HS-5 (cell line): ENCODE data around the gene ZNF214.

Source experiments
- DNase-seq: peaks from one replicate; pipeline ENCODE4 v3.0.0-alpha.2; 2012; ENCODE audit warnings: low read depth

ZNF214 gene

DNA sequence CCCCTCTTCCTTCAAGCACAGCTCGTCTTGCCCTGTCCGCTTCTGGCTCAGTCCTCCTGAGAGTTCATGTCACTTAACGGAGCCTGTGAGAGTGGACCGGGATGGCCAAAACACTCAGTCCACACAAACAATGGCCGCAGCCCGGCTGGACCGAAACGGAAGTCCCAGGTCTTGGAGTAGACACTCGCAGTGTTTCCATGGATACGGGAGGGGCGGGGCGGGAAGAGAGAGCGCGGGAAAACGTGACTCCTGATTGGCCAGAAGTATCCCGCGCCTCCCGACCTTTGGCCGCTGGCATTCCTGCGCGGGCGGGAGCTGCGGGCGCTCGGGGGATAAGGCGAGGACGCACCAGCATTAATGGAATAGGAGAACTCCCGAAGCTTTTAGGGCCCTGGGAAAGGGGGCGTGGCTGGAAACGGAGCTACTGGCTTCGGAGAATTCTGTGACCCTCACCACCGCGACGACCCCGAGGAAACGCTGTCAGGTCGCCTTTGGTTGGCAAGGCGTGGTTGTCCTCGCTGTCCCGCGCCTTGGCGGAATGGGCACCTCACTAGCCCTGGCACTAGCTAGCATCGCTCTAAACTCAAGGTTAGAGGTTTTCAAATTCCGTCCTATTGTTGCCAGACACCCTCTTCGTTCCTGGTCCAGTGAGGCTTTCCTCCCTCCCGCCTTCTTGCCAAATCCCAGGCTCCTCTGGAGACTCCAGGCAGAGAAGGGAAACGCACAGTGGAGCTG is at the start of gene ZNF214, which contains the start of gene NLRP14:
TSS of gene ZNF214 (minus strand) at position 164 of the 735 bp plus-strand sequence. CDS start 17,511 bp downstream, outside the sequence.
TSS of gene NLRP14 (plus strand) at position 297 of the 735 bp plus-strand sequence. CDS start 18,108 bp downstream, outside the sequence.
- DNase-seq, result peak; percentile 86

DNA sequence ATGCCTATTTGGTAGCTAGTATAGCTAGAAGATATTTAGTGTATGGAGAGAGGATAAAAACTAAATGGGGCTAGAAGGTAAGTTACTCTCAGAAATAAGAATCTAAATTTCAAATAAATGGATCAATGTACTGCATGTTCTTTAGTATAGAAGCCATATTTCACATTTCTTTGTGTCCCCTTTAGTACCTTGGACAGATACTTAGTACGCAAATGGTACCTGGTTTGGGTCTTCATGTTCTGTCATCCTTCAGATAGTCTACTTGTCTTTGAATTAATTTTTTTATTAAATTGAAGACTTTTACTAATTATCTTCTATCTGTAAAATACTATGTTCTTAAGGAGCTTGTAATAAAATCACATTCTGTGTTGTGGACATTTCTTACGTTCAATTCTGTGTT is 42.4 kb upstream of the ZNF214 start:
- no peak for DNase-seq

DNA sequence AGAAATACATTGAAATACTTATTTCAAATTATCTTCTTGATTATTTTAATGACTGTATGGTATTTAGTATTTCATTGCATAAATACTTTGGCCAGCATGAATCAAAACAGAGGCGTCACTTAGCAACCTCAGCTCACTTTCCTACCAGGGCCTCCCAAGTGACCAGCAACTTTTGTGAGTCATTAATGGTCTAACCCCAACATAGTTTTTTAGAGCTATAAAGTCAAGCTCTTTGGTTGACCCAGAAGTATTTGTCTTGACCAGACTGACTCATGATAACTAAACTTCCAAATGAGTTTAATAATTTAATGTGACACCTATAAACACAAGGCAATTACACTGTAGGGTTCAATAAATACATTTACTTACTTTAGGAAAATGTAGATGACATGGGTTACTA is 40.7 kb upstream of the ZNF214 start:
- peak; percentile 57 for DNase-seq

DNA sequence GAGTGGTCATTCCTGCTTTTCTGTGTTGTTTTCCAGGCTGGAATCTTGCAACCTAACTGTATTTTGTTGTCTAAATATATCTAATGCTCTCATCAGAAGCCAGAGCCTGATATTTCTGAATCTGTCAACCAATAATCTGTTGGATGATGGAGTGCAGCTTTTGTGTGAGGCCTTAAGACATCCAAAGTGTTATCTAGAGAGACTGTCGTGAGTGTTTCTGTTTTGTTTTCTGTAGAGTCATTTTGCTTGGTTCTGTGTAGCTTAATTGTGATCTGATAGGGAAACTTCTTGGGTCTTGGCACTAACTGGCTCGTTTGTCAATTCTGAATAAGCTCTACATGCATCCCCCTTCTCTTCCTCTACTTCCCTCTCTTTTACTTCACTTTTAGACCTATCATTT is 37.5 kb upstream of the ZNF214 start:
- no peak for DNase-seq

DNA sequence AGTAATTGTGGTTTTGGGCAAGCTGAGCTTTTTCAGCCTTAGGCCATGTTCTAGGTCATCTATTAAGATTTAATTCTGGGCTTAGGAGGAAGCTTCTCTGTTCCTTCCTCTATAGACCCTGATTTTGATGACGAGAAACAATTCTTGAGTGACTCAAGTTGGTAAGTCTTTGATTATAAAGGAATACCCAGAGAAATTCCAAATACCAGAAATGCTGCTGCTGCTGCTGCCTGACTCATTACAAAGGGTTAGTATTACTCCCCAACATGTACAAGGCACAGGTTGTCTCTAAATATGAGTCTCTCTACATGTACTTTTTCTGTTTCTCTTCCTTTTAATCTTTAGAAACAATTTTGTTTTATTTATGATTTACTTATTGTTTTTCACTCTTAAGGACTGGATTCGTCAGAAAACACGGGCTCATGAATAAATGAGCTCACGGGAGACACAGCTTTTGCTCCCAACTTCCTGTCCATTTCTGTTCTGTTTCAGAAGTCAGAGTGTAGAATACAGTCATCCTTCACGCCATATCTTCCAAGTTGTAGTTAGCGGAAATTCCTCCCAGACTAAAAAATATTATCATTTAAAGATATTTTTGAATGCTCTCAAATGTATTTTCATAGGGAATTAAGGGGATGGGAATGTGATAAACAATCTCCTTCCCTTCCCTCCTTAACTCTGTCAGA is 36.8 kb upstream of the ZNF214 start:
- DNase-seq, result no peak

DNA sequence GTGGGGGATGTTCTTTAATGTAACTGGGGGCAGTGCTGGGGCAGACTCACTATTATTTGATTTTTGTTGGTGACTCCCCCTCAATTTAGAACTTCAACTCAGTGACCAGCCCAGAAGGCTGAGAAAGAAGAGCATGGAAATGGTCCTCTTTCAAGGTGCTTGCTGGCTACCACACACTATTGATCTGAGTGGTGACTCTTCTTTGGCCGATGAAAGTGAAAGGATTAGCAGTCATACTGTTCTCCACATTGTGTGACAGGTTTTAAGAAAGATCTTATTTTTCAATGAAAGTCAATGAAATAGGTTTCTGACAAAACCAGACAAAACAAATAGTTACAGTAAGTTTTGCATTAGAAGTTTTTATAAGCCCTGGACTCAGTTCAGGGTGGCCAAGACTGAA is 30.0 kb upstream of the ZNF214 start:
- DNase-seq, result no peak

DNA sequence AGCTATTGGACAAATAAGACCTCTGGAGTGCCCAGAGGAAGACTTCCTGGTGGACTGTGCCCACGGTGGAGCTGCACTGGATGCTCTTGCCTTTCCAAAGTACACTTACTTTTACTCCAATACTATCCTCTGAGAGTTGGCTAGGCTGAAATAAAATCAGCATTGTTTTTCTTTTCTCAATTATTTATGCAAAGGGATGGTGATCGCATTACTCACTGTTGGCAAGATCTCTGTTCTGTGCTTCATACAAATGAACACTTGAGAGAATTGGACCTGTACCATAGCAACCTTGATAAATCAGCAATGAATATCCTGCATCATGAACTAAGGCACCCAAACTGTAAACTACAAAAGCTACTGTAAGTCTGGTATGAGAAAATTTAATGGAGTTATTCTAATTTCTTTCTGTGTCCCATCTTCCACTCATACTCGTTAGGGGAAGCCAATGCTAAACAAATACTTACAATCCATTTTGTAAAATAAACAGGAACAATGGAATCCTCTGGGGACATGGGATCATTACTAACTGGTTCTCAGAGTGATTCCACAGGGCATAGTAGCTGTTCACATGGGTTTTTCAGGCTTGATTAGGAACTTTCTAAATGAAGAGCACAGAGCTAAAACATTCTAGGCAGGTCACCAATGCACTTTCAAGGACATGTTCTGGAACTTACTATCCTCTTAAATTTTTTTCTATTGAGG is 26.5 kb upstream of the ZNF214 start:
- peak; percentile 44 for DNase-seq

DNA sequence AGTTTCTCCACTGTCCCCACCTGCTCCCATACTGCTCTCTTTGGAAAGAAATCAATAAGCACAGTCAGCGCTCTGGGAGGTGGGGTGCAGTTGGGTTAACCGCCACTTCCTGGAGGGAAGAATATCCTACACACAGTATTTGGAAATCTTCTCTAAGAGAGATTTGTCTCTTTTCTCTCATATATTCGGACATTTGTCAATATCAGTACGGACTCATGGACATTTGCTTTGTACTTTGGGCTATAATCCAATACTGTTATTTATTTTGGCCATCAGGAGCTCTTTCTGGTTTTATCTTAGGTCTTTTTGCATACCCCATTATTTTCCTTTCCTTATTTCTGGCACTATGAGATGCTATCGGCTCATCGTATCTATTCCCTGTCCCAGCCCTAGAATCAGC is 13.9 kb upstream of the ZNF214 start:
- DNase-seq, result no peak

DNA sequence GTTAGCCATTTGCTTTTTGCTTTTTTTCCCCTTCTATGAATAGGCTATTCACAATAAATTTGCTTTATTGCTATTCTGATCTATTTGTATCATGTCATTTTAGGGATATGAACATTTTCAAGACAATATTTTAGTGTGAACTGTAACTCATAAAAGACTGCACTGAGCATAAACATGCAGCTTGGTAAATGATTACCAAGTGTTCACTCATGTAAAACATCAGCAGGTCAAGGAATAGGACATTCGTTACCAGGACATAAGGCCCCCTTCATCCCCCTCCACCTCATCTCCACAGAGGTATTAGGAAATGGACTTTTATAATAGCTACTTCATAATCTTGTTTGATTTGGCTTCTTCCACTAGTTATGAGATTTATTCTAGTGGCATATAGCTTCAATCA is 12.5 kb upstream of the ZNF214 start:
- DNase-seq, result no peak

DNA sequence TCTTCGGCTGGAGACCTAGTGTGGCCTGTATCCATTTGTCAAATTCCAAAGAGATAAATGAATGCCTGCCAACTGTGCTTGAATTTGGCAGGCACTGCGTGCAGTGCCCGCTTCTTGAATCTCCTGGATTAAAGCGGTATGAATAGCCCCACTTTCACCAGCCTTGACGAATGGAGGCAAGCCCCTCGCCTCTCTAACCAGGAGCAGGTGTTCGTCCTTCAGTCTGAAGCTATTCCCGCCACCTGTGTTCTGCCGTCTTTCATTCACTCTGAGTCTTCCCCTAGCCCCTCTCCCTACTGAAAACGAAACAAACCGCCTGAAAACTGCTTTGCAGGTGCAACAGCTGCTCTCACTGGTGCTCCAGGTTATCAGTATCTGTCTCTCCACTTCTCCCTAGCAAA is 11.3 kb upstream of the ZNF214 start:
- no peak for DNase-seq

DNA sequence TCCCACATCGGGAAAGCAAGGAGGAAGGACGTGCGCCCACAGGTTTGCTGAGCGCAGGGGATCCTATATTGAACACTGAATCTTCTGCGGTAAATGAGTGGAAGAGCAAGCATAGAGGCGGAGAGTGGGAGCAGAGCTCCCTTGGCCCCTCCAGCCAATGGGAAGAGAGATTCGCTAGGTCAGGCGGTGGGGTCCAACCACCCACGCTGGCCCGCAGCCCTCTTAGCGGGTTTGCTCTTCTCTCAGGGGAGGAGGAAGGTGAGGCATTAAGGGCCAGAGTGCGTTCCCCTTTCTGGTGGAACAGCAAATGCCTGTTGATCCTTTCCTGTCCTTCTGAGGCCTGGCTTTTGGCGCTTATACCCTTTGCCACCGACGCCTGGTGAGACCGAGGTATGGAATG is 10.7 kb upstream of the ZNF214 start:
- DNase-seq, result no peak

DNA sequence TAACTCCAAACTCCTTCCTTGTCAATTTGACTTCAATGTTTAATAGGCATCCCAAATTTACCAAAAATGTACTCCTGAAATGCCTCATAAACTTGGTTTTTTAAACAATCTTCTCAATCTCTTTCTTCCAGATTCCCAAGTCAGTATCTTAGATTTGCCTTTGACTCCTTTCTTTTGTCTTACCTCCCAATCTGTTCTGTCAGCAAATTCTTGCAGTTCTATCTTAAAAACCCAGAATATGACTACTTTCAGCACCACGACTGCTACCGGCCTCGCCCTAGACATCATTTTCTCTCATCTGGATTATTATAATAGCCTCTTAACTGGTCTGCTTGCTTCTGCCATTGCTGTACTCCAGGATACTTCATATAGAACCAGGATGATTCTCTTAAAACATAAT is 8.0 kb upstream of the ZNF214 start:
- no peak for DNase-seq

DNA sequence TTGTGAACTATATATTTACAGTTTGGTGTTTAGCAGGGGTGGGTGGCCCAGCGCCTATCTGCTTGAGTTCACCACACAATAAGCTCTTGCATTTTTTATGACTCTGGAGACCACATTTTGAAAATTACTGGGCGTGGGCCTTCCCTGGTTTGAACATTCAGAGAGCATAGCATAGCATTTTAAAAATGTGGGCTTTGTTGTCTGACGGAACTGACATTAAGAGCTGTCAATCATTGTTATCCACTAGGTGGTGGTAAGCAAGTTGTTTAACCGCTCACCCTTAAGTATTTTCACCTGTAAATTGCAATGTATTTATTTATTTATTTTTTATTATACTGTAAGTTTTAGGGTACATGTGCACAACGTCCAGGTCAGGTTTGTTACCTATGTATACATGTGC is 1.2 kb upstream of the ZNF214 start:
- no peak for DNase-seq

DNA sequence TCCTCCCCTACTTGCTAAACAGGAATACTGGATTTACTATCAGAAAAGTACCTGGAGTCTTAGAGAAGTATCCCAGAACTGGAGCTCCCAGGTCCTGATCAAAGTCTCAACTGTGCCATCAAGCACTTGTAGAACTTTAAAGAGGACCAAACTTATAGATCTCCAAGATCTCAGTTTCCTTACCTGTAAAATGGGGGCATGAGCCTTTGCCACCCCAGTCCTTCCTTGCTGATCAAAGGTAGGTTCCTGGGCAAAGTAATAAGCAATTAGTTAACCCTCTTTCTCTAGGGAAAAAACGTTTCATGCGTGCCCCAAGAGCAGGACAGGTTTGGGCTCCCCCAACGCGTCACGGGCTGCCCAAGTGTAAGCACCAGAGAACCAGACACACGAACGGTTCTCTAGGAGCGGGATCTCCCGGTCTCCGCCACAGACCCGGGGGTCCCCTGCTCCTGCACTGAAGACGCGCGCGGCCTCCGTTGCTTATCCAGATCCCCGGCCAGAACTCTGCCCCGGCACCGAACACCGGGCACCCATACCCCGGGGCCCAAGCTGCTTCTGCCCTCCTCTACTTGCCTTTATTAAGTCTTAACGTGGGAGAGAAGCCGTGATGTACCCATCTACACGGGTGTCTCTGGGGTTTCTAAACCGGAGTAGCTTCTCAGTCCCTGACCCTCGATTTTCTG is 505 bp downstream of the ZNF214 start:
- peak; percentile 6 for DNase-seq

DNA sequence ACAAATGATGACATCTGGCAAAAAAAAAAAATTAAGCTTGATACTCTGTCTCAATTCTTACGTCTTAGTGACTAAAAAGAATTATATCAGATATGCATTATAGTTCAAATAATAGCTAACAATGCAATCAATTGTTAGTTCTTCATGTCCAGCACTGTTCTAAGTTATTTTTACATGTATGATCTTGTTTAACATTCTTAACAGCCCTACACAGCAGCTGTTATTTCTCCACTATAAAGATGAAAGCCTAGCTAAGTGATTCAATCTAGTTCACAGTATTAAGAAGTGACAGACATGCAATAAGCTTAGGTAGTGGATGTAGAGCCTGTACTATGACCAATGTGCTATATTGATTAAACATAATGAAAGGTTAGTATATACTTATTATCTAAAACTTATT is 4.1 kb downstream of the ZNF214 start:
- DNase-seq, result no peak

DNA sequence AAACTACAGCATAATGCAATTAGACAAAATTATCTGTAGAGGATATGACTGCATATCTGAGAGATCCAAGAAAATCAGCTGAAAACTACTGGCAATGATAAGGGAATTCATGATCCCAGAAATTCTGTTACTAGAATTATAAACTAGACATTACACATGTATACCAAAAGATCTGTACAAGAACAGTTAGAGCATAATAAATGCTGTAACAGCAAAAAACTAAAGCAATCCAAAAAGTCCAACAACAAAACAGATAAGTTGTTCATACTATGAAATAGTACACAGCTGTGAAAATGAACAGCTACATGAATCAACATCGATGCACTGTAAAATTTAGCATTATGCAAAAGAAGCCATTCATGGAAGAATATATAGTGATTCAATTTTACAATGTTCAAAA is 6.0 kb downstream of the ZNF214 start:
- no peak for DNase-seq

DNA sequence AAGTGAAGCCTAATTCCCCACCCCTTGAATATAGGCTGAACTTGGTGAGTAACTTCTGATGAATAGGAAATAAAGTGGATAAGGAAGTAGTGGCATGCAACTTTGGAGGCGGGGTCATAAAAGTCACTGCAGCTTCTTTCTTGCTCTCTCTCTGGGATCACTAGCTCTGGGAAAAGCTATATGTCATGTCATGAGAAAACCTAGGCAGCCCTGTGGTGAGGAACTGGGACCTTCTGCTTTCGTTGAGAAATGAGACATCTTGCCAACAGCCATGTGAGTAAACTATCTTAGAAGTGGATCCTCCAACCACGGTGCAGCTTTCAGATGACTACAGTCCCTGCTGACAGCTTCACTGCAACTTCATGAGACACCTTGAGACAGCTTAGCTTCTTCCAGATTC is 15.7 kb downstream of the ZNF214 start:
- DNase-seq, result peak; percentile 45

DNA sequence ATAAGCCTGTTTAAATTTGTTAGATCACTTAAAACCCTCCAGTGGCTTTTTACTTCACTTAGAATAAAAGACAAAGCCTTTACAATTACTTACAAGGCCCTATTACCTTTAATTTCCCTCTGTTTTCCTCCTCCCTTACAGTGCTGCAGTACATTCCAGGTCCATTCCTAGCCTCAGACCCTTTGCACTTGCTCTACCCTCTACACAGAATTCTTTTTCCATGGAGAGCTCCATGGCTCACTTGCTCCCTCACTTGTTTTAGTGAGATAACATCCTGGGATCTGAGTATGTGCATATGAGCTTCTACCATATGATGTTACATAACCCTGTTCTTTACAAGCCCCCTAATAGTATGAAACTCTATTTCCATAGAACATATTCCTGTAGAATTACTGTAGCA is 24.4 kb downstream of the ZNF214 start:
- DNase-seq, result no peak

DNA sequence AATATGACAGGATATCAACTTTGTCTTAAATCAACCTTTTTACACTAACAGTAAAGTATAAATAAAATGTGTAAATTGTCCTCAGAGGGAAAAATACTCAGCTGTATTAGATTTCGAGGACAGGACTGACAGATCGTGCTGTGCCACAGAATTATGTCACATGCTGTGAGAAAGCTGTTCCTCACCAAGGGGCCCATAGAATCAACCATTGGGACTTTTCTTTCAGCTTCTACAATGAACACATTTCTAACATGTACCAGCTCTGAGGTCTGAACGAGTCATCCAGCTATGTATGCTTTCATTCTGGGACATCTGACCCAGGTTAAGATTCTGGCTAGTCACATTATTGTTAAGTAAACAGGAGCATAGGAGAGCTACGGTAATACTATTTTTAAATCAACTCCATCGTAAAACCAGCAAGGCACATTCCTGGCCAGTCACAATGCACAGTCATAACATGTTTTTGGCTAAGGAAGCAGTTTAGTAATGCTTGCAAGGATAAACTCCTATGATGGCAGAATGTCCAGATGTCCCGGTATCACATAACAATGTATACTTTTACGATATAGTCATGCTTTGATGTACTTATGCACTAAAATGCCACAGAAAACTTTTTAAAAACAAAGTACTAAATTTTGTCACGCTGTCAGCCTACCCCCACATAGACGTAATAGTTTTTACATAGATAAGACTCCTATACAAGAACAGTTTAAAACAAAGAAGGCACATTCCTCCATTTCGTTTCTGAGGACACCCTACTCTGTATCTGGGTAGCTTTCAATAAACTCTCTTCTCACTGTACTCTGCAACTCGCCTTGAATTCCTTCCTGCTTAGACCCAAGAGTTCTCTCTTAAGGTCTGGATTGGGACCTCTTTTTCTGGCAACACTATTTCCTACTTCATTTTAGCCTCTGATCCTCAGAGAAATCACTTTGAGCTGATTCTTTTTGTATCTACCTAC is 27.4 kb downstream of the ZNF214 start:
- DNase-seq, result peak; percentile 92

DNA sequence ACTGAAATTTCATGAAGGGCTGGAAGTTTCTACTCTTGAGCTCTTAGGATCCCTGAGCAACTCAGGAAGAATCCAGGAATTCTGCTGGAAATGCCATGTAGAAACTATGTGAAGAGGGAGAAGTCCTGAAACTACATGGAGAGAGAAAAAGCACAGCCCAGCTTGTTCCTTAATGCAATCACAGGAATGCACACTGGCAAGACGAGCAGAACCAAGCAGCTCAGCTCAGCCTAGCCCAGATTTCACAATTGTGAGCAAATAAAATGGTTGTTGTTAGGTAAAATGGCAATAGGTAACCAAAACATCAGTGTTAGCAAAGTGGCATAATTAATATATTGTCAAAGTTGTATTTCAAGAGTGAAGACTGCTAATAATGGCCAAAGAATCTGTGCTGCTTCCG is 28.1 kb downstream of the ZNF214 start:
- DNase-seq, result no peak

DNA sequence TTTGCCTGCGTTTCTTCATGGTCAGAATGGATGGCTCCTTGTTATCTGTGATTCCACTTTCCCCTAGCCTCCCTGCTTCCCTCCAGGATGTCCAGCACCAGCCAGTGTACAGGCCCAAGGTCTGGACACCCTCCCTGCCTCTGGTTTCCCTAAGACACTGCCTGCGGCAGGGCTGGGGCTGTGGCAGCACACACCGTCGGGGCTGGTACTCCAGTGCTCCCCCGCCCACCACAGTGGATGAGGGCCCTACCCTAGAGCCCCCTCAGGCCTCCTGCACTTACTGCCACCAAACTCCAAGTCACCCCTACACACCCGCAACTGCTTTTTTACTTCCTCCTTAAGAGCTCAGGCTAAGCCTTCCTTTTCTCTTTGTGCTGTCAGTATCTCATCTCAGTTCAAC is 28.9 kb downstream of the ZNF214 start:
- DNase-seq, result no peak
